Mucosa of gallbladder (tissue), 1 donor: Measurements from ENCODE around the gene TSPYL6. TPM values are rescaled to one million over a fixed set of nuclear protein-coding genes. Genes with fewer than 3 reads are reported as not detected.
"Not testable (repeated sequence)": the region's sequence is repeated elsewhere in the genome, so short reads cannot be mapped to it uniquely, and the experiment has no call there.

Experiments used
- DNase-seq: peaks from one replicate; pipeline ENCODE4 v3.0.0-alpha.2; 2020; ENCODE audit warnings: low spot score
- total RNA-seq: library from RNA; stranded (reverse); gene quantifications from one replicate; pipeline ENCODE4 v1.2.1, GENCODE V29; 2021
- donor health status: DM: no; HTN: no; CAD: no.

TSPYL6 gene
- total RNA-seq, result not detected

DNA sequence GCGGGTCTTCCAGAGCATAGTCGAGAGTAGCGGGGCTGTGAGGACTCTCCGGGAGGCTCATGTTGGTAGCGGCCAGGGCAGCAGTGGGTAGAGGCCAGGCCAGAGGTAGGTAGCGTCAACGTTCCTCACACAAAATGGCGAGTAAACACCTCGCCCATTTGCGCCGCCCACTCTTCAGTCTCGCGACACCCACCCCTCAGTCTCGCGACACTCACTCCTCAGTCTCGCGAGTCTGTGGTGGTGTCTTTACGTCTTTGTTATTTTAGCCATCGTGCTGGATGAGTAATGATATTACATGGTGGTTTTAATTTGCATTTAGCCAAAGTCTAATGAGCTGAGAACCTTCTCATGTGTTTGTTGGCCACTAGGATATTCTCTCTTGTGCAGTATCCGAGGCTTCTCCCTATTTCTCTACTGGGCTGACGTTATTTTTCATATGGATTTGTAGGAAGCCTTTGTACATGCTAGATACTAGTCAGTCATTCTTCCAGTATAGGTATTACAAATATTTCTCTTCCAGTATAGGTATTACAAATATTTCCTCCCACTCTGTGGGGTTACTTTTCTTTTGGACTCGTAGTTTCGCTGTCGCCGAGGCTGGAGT lies at the start of gene TSPYL6:
TSS of gene TSPYL6 (minus strand) at position 139 of the 604 bp plus-strand sequence. CDS start at position 61, 78 bp downstream.
- no peak for DNase-seq

DNA sequence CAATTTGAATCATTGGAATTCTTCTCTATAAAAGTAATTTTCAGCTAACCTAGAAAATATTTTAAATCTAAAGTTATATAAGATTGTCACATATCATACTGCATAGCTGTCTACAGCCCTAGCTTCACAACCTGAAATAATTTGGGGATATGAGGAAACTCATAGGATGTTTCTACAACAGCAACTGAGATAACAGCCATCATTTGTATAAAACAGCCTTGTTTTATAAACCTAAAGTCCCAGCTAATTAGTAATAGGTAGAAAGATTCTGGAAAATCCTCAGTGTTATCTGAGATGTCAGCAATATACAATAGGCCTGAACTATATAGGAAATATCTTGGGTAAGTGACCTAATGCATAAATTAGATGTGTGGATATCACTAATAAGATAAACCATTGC lies 47.6 kb upstream of the TSPYL6 start:
- DNase-seq, result no peak

DNA sequence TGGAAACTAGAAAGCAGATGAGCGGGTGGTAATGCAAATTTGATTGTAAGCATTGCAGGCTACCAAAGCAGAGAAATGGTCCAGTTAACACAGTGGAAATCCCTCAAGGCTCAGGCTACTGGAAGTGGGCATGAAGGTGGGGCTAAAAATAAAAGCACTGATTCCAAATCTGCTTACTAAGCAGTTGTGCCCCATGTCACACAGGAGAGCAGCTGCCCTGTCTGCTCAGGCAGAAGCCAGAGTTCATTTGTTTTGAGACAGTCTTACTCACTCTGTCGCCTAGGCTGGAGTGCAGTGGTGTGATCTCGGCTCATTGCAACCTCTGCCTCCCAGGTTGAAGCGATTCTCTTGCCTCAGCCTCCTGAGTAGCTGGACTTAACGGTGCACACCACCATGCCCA lies 42.5 kb upstream of the TSPYL6 start:
- no peak for DNase-seq

DNA sequence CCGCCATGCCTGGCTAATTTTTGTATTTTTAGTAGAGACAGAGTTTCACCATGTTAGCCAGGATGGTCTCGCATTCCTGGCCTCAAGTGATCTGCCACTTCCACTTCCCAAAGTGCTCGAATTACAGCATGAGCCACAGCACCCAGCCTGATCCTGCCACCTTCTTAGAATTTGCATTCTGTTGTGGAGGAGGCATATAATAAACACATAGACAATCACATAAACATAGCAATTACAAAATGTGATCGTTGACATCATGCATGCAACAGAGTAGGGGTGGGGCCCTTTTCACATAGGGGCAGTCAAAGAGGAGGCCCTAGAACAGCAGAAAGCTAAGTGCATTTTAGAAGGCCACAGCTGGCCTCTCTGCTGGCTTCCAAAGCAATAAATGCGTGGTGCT lies 39.9 kb upstream of the TSPYL6 start:
- no peak for DNase-seq

DNA sequence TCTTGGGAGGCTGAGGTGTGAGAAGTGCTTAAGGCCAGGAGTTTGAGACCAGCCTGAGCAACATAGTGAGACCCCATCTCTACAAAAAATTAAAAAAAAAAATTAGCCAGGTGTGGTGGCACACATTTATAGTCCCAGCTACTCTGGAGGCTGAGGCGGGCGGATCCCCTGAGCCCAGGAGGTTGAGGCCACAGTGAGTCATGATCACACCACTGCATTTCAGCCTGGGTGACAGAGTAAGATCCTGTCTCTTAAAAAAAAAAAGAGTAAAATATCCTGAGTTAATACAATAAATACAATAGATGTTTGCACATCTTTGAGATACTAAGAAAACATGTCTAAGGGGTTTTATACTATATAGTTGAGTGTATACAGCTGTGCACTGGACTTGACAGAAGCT lies 38.6 kb upstream of the TSPYL6 start:
- not testable (repeated sequence) for DNase-seq

DNA sequence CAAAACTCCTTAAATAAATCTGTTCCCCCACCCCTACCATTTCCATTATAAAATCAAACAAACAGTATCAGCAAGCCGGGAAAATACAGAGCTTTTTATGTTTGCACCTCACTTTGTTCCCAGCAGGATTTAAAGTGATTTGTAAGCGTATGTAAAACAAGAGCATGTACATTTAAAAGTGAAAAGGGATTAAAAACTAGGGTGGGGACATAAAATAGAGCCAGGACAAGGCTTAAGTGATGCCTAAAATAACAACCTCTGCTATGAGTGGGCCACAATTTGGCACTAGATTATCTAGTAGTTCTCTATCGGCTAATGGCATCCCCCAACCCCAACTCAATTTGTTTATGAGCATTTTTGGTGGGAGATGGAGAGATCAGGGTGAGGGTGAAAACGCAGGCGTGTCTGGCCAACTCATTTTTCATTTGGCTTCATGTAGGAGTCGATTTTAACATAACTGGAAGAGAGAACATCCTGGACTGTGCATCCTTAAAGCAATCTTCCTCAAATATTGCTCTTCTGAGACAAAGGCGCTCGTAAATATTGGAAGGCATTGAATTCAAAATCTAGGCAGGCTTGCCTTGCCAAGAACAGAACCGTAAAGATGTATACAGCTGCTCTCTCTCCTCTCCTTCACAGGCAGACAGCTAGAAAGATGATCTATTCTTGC lies 34.5 kb upstream of the TSPYL6 start:
- DNase-seq, result no peak

DNA sequence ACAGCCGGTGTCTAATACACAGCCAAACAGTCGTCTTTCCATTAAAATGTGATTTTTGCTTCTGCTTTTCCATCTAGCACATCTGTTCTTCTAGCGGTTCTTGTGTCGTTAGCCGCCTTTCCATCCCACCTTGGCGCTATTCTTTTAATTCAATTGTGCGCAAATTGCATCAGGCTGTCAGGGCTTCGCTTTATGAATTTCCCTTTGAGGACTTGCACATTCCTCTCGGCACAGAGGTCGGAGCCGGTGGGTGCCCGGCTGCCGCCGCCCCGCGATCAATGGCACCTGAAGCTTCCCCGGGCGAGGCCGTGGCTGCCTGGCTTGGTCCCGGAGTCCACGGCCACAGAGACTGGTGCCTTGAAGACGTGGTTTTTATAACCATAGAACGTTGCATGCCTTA lies 33.9 kb upstream of the TSPYL6 start:
- DNase-seq, result no peak

DNA sequence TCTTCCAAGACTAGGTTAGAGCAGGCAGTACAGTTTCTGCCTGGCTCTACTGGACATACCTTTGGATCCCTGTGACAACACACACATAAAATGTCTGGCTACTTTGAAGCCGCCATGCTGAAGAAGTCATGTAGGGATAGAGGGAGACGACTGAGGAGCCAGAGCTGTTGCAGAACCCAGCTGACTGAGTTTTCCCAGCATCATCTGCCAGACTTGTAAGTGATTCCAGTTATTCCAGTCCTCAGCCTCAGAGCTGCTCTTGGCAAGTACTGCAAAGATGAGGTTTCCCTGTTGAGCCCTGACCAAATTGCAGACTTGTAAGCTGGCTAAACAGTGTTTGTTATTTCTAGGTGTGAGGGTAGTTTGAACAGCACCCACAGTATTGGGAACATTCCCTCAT lies 31.5 kb upstream of the TSPYL6 start:
- DNase-seq, result peak; percentile 16

DNA sequence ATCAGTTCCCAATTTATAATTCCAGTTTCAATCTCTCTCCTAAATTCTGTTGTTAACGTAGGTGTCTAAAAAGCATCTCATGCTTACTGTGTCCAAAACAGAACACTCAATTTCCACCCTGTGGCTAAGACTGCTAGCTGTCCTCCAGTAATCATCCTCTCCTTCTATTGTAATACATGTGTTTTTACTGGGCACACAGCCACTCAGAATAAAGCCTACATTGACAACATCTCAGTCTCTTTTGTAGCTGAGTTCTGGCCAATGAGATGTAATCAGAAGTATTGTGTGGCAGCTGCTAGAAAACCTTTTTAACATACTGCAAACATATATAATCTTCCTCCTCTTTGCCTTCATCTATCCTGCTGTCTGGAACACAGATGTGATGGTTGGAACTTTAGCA lies 29.4 kb upstream of the TSPYL6 start:
- DNase-seq, result no peak

DNA sequence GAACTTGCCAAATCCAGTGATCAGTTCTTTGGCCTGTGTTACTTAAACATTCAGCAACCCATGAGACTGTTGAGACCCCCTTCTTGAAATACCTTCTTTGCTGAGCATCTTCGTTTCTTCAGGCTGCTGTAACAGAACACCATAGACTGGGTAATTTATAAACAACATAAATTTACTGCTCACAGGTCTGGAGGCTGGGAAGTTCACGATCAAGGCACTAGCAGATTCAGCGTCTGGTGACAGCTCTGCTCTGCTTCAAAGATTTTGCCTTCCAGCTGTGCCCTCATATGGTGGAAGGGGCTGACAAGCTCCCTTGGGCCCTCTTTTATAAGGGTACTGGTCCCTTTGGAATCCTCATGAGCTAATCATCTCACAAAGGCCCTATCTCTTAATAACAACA lies 28.8 kb upstream of the TSPYL6 start:
- DNase-seq, result no peak

DNA sequence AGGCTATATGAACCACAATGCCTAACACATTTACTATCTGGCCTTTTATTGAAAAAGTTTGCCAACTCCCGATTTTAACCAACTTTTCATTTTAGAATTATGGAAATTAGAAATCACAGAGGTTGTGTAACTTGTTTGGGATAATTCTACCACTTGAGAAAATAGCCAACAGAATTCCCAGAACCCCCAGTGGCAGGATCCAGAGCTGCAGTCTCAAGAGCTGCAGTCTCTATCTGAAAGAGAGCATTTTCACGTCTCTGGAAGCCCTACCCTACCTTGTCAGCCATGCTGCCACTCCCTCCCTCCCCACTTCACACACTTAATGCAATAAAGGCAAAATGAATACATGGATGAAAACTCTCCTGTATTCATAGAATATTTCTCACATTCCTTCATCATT lies 23.4 kb upstream of the TSPYL6 start:
- DNase-seq, result no peak

DNA sequence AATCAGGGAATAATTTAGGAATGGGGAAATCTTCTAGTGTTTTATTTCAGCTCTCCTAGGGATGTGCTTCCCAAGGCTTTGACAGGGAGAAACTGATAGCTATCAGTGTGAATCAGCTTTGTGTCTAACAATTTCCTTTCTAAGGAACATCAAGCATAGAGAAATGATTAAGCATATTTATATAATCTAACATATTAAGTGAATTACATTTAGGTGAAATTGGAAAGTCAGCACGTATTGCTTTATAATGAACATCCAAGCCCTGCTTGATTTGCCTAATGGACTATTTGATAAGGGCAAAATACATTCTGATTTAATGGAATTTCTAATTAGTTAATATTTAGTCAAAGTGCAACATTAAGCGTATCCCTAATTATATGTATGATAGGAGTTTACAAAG lies 19.5 kb upstream of the TSPYL6 start:
- DNase-seq, result no peak

DNA sequence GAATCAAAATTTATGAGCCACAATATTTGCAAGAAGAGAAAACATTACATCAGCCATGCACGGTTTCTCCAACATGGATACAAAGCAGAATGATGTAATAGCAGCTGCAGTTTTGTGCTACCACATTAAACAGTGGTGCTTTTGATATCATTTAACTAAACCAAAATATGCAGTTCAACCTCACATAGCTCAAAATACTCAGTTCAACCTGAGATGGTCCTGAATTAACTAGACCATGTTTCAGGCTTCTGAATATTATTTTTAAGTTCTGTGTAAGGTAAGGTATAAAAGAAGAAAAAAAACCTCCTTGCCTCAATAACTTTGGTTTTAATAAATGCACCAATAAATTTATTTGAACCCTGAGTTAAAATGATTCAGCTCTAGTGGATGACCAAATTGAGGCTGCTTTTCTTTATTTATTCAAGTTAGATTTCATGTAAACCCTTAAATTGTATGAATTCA lies 18.8 kb upstream of the TSPYL6 start:
- DNase-seq, result no peak

DNA sequence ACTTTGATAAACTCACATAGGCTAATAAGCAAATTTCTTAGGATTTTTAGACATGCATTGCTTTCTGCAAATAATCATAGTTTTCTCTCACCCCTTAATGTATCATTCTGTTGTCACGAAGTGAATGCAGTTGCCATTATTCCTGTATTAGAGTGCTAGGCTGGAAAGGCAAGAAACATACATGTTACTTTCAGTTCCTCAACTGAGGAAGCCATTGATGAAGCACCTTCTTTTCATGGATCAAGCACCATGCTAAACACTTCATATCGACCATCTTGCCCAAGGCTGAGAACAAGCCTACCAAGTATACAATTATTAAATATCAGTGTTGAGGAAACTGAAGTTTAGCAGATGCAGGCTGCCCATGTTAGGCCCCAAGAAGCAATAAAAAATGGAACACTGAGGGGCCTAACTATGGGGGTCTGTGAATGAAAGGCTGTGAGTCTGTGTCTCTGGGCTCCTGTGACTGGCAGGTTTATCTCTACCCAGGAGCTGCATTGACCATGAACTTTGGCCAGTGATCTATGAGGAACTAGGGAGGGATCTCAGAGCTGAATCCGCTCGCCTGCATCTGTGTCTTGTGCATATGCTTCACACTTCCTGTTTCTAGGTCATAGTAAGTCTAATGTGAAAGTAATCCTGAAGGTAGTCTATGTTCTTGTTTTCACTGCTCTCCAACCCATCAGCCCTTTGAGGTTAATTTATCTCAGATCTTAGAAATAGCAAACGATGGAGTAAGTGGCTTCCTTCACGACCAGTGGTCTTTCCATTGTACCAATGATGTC lies 16.0 kb upstream of the TSPYL6 start:
- no peak for DNase-seq

DNA sequence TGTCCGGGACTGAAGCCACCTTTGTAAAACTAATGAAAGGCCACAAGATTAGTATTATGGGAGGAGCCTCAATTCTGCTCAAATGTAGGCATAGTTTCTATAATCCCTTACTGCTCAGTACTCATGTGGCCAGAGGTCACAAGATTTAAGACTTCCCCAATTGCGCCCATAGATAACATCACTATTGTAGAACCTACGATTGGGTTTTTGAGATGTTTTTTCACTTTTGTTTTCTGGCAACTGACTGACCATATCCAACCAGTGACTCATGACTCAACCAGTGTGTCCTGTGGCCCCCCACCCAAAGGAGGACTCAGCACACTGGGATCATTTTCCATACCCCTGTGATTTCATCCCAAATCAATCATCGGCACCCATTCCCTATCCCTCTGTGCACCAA lies 15.2 kb upstream of the TSPYL6 start:
- DNase-seq, result no peak

DNA sequence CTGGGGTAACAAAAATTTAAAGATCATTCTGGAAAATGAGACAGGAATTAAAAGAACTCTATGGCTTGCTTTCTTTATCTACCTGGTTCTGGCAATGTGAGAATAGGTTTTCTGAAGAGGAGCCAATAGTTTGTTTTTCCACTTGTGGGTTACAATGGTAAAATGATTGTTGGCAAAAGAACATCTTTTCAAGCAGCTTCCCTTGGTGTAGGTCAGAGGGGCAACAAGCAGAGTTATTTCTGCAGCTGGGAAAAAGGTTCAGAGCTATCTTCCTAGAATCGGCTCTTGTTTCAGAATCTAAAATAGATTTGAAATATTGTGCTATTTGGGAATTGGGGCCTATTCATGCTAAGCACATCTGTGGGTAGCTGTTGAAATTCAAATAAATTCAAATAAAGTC lies 11.5 kb upstream of the TSPYL6 start:
- no peak for DNase-seq

DNA sequence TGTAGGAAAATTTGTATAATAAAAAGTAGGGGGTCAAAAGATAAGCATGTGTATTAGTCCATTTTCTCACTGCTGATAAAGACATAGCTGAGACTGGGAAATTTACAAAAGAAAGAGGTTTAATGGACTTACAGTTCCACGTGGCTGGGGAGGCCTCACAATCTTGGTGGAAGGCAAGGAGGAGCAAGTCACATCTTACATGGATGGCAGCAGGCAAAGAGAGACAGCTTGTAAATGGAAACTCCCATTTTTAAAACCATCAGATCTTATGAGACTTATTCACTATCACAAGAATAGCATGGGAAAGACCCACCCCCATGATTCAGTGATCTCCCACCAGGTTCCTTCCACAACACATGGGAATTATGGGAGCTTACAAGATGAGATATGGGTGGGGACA lies 9.1 kb upstream of the TSPYL6 start:
- DNase-seq, result not testable (repeated sequence)

DNA sequence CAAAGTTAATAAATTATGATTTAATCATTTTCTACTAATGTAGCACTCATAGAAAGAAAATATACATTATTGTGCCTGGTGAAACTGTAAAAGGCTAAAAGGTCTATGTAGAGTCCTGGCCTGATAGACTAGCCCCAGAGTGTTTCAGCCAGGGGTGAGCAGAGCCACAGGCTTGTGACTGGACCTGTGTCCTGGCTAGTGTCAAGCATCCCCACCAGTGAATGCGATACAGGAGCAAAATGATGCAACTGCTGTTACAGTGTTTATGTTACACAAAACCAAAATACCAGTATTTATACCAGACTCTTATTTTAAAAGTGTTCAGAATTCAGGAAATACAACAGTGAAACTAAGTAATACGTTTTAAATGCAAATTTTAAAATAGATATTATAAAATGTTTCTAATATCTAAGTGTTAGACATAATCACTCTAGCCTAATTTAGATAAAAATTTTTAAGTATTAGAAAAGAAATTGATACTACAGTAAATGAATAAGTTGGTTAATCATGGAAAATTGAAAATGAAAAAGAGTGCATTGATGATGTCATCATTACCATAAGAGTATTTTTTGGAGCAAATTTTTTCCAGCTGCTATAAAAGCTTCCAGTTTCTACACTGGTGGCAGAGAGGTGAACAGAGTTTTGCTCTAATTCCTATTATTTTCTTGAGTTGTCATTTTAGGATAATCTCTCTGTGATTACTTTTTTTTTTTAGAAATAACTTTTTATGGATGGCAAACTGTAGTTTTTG lies 6.2 kb upstream of the TSPYL6 start:
- DNase-seq, result peak; percentile 46

DNA sequence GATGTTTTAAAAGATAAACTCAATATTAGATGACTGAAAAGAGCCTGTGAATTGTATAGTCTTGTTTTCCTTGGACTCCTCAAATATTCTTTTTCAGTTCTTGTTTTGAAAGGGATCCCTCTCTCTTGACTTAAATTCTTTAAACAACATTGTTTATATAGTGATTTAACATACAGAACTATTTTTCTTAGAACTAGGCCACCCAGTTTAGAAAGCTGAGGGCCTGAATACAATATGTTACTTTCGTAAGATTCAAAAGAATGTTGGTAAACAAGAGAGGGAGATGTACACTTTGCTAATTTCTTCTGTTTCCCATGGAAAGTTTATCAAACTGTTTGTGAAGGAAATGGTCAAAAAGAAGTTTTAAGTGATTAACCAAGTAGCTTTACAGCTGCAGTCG lies 5.5 kb upstream of the TSPYL6 start:
- no peak for DNase-seq

DNA sequence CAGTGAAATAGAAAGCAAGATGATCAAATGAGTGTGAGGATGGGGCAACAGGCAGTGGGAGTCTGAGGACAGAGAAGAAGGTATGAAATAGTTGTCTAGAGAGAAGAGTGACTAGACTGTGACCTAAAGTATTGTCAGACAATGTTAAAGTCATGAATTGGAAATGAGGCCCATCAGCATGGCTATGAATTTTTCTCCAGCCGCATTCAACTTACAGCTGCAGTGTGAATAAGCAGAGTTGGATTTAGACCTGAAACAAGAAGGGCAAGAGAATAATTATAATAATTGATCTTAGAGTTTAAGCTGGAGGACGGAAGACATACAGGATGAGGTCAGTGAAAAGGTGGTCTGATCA lies 4.2 kb upstream of the TSPYL6 start:
- DNase-seq, result no peak

DNA sequence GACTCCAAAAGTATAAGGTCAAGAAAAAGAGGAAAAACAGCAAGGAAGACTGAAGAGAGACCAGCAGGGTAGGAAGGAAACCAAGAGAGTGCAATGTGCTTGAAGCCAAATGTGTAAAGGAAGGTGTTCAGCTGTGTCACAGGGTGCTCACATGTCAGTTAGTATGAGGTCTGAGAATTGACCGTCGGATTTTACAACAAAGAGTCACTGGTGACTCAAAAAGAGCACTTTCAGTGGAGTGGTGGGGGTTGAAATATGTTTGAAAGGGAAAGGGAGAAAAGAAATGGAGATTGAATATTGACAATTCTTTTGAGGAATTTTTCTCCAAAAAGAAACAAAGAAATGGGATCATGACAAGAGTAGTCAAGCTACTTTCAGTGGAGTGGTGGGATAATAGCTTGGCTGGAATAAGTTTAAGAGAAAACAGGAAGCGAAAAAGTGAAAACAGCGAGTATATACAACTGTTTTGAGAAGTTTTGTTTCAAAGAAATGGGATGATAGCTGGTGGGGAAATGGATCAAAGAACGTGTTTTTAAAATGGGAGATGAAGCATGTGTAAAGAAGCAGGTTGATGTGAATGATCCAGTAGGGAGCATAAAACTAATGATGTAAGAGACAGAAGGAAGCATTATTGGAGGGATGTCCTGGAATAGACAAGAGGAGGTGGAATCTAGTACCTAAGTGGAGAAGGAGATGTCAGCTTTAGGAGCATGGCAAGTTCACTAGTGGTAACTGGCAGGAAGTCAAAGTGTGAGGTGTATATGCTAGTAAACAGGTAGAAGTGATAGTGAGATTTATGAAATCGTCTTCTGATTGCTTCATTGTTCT lies 3.6 kb upstream of the TSPYL6 start:
- DNase-seq, result no peak

DNA sequence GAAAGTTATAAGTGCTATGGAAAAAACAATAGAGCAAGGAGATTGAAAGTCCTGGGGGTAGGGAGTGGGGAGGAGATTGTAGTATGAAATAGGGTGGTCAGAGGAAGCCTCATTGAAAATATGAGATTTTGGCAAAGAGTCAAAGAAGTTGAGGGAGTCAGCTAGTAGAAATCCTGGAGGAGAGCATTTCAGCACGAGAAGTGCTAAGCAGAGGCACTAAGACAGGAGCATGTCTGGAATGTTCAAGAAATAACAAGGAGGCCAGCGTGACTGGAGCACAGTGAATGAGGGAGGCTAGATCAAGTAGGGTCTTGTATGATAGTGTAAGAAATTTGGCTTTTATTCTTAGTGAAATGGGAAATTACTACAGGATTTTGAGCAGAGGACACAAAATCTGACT lies 2.1 kb upstream of the TSPYL6 start:
- no peak for DNase-seq
